Loucy (cell line): ENCODE measurements around the gene LNPEP.

Source experiments
- H2AFZ ChIP-seq: fragments of 200-600 bp; sonication (generic); 2 replicates; pipeline ENCODE4 v1.6.0; 2016; ENCODE audit warnings: antibody characterized with exemption, mild to moderate bottlenecking, low read length, moderate library complexity
- H3F3A ChIP-seq: fragments of 200-600 bp; 2 replicates; pipeline ENCODE4 v1.6.0; 2016; ENCODE audit warnings: antibody characterized with exemption, low read depth, mild to moderate bottlenecking
- H3K27me3 ChIP-seq: fragments of 200-600 bp; sonication (generic); 2 replicates; pipeline ENCODE4 v1.6.1; 2014; ENCODE audit warnings: low read length, mild to moderate bottlenecking; ENCODE audit not compliant: insufficient read depth, poor library complexity, severe bottlenecking
- H3K36me3 ChIP-seq: fragments of 200-600 bp; sonication (generic); 2 replicates; pipeline ENCODE4 v1.6.1; 2016; ENCODE audit warnings: low read length; ENCODE audit not compliant: insufficient read depth
- H3K4me1 ChIP-seq: fragments of 200-600 bp; sonication (generic); 2 replicates; pipeline ENCODE4 v1.5.1; 2014; ENCODE audit warnings: low read length, mild to moderate bottlenecking; ENCODE audit not compliant: insufficient read depth, poor library complexity, severe bottlenecking
- H3K4me2 ChIP-seq: fragments of 200-600 bp; sonication (generic); 2 replicates; pipeline ENCODE4 v1.6.0; 2014; ENCODE audit warnings: antibody characterized with exemption, low read length, low read depth, mild to moderate bottlenecking; ENCODE audit not compliant: poor library complexity, severe bottlenecking
- H3K4me3 ChIP-seq: fragments of 200-600 bp; sonication (generic); 2 replicates; pipeline ENCODE4 v1.5.1; 2014; ENCODE audit warnings: low read length, mild to moderate bottlenecking, mixed read lengths; ENCODE audit not compliant: poor library complexity, severe bottlenecking
- H3K79me2 ChIP-seq: fragments of 200-600 bp; sonication (generic); 2 replicates; pipeline ENCODE4 v1.6.1; 2014; ENCODE audit warnings: low read length; ENCODE audit not compliant: insufficient read depth
- H3K9ac ChIP-seq: fragments of 200-600 bp; sonication (generic); 2 replicates; pipeline ENCODE4 v1.6.0; 2014; ENCODE audit warnings: mild to moderate bottlenecking, low read depth, low read length, moderate library complexity; ENCODE audit not compliant: poor library complexity, severe bottlenecking
- H3K9me2 ChIP-seq: fragments of 200-600 bp; sonication (generic); replicated peaks from 2 replicates; pipeline ENCODE4 v1.6.1; 2016; ENCODE audit warnings: low read depth, low read length, mixed read lengths
- H3K9me3 ChIP-seq: fragments of 200-600 bp; sonication (generic); 2 replicates; pipeline ENCODE4 v1.6.1; 2014; ENCODE audit warnings: mild to moderate bottlenecking, antibody characterized with exemption, low read length, low read depth; ENCODE audit not compliant: insufficient read depth
- H4K20me1 ChIP-seq: fragments of 200-600 bp; sonication (generic); 2 replicates; pipeline ENCODE4 v1.6.0; 2014; ENCODE audit warnings: antibody characterized with exemption, low read length, mild to moderate bottlenecking; ENCODE audit not compliant: insufficient read depth, poor library complexity, severe bottlenecking
- CTCF ChIP-seq: fragments of 200-600 bp; sonication (generic); conservative IDR thresholded peaks from 2 replicates; pipeline ENCODE4 v1.5.1; 2014; ENCODE audit warnings: mild to moderate bottlenecking, antibody characterized with exemption, low read length
- EZH2phosphoT487 ChIP-seq: fragments of 200-600 bp; IDR thresholded peaks from 2 replicates; pipeline ENCODE4 v1.6.1; 2018; ENCODE audit warnings: antibody characterized with exemption, mild to moderate bottlenecking, moderate library complexity, borderline replicate concordance

The LNPEP gene

GRCh38 chr5:97075649-97076048, 139.8 kb downstream of the LNPEP start:
- no peak overlapping the region for H3K4me3 ChIP-seq
- H3K4me2 ChIP-seq: no peak overlapping the region
- no peaks in the 10 kb centered on the region for H3F3A ChIP-seq
- H3K9me3 ChIP-seq: no peaks in the 10 kb centered on the region
- H3K4me1 ChIP-seq: peaks cover 4% of the 10 kb centered on the region
- no peaks in the 10 kb centered on the region for H3K79me2 ChIP-seq
- no peaks in the 10 kb centered on the region for H3K27me3 ChIP-seq
- H3K36me3 ChIP-seq: no peaks in the 10 kb centered on the region
- H2AFZ ChIP-seq: no peak overlapping the region
- TF ChIP-seq CTCF (no peak), EZH2phosphoT487 (no peak)
- H3K9me2 ChIP-seq: no peaks in the 10 kb centered on the region
- H4K20me1 ChIP-seq: no peaks in the 10 kb centered on the region
- no peak overlapping the region for H3K9ac ChIP-seq

GRCh38 chr5:97076098-97076497, 140.2 kb downstream of the LNPEP start:
- Histone ChIP-seq H3K4me3 (no peak overlapping the region), H3F3A (no peaks in the 10 kb centered on the region), H3K36me3 (no peaks in the 10 kb centered on the region), H3K4me1 (peaks cover 4% of the 10 kb centered on the region), H3K4me2 (no peak overlapping the region), H3K9me3 (no peaks in the 10 kb centered on the region), H2AFZ (no peak overlapping the region), H3K79me2 (no peaks in the 10 kb centered on the region), H3K27me3 (no peaks in the 10 kb centered on the region), H3K9me2 (no peaks in the 10 kb centered on the region), H3K9ac (no peak overlapping the region), H4K20me1 (no peaks in the 10 kb centered on the region)
- TF ChIP-seq CTCF (no peak), EZH2phosphoT487 (no peak)

- Histone ChIP-seq H2AFZ (no peak overlapping the region), H3K36me3 (no peaks in the 10 kb centered on the region), H3K9me3 (no peaks in the 10 kb centered on the region), H3K79me2 (no peaks in the 10 kb centered on the region), H3K9me2 (no peaks in the 10 kb centered on the region), H3K4me2 (no peak overlapping the region), H3K27me3 (no peaks in the 10 kb centered on the region), H3K4me1 (peaks cover 13% of the 10 kb centered on the region), H3F3A (no peaks in the 10 kb centered on the region), H4K20me1 (no peaks in the 10 kb centered on the region), H3K9ac (no peak overlapping the region), H3K4me3 (no peak overlapping the region)
- TF ChIP-seq EZH2phosphoT487: no peak
- no peak for TF ChIP-seq CTCF
Measured at GRCh38 chr5:97077246-97077645, 141.4 kb downstream of the LNPEP start.
